Measurements from ENCODE around the gene MTERF4. TPM values are rescaled to one million over a fixed set of nuclear protein-coding genes. Genes with fewer than 3 reads are reported as not detected.

MTERF4 gene
- total RNA-seq, 1 donor from 2014 or later, result 53.7 TPM

- DNase-seq (ENCODE audit: low spot score in 2 of 2, unreplicated experiment in 2 of 2), result no peak
- Mint-ChIP-seq H3K4me3 (no peak overlapping the region), H3K9me3 (no peaks in the 10 kb centered on the region), H3K4me1 (peaks cover 3% of the 10 kb centered on the region), H3K36me3 (no peaks in the 10 kb centered on the region), H3K27ac (no peak overlapping the region), H3K27me3 (ENCODE audit: low read depth) (peaks cover 6% of the 10 kb centered on the region)
- no peak for TF ChIP-seq CTCF (IDR thresholded peaks at IDR 0.05; ENCODE audit: unreplicated experiment)
These were observed 33.7 kb downstream of the MTERF4 start for GRCh38 chr2:241068136-241068941.

- Mint-ChIP-seq H3K4me3 (no peak overlapping the region), H3K4me1 (peaks cover 3% of the 10 kb centered on the region), H3K27me3 (ENCODE audit: low read depth) (peaks cover 12% of the 10 kb centered on the region), H3K9me3 (no peaks in the 10 kb centered on the region), H3K36me3 (no peaks in the 10 kb centered on the region), H3K27ac (no peak overlapping the region)
- TF ChIP-seq CTCF (IDR thresholded peaks at IDR 0.05; ENCODE audit: unreplicated experiment), result no peak
- DNase-seq (ENCODE audit: low spot score in 2 of 2, unreplicated experiment in 2 of 2), result no peak
These were observed 34.5 kb downstream of the MTERF4 start for GRCh38 chr2:241067501-241068135.

- H3K4me3 Mint-ChIP-seq, result no peak overlapping the region
- DNase-seq (ENCODE audit: low spot score in 2 of 2, unreplicated experiment in 2 of 2), result peak in 1 of 2 experiments; percentile 49
- H3K27me3 Mint-ChIP-seq (ENCODE audit: low read depth), result peaks cover 10% of the 10 kb centered on the region
- H3K36me3 Mint-ChIP-seq, result no peaks in the 10 kb centered on the region
- no peak for TF ChIP-seq CTCF (IDR thresholded peaks at IDR 0.05; ENCODE audit: unreplicated experiment)
- H3K9me3 Mint-ChIP-seq, result no peaks in the 10 kb centered on the region
- H3K27ac Mint-ChIP-seq, result no peak overlapping the region
- H3K4me1 Mint-ChIP-seq, result peaks cover 3% of the 10 kb centered on the region
These were observed 35.2 kb downstream of the MTERF4 start for GRCh38 chr2:241066893-241067341.

GRCh38 chr2:241066171-241066892, 35.8 kb downstream of the MTERF4 start:
- no peak for TF ChIP-seq CTCF (IDR thresholded peaks at IDR 0.05; ENCODE audit: unreplicated experiment)
- no peaks in the 10 kb centered on the region for H3K9me3 Mint-ChIP-seq
- no peak overlapping the region for H3K4me3 Mint-ChIP-seq
- H3K4me1 Mint-ChIP-seq, result peaks cover 3% of the 10 kb centered on the region
- no peak for DNase-seq (ENCODE audit: low spot score in 2 of 2, unreplicated experiment in 2 of 2)
- H3K27me3 Mint-ChIP-seq (ENCODE audit: low read depth), result peaks cover 11% of the 10 kb centered on the region
- H3K36me3 Mint-ChIP-seq, result no peaks in the 10 kb centered on the region
- H3K27ac Mint-ChIP-seq, result no peak overlapping the region

GRCh38 chr2:241065355-241065803, 36.7 kb downstream of the MTERF4 start:
- DNase-seq (ENCODE audit: low spot score in 2 of 2, unreplicated experiment in 2 of 2), result no peak
- H3K4me3 Mint-ChIP-seq, result no peak overlapping the region

More at GRCh38 chr2:241065355-241065803, 36.7 kb downstream of the MTERF4 start:
- H3K27ac Mint-ChIP-seq, result no peak overlapping the region
- H3K27me3 Mint-ChIP-seq (ENCODE audit: low read depth), result peaks cover 13% of the 10 kb centered on the region
- no peaks in the 10 kb centered on the region for H3K9me3 Mint-ChIP-seq
- TF ChIP-seq CTCF (IDR thresholded peaks at IDR 0.05; ENCODE audit: unreplicated experiment), result no peak
- H3K4me1 Mint-ChIP-seq, result peaks cover 4% of the 10 kb centered on the region
- H3K36me3 Mint-ChIP-seq, result no peaks in the 10 kb centered on the region

Data from mesothelial cell of epicardium (in vitro differentiated cells).